ENCODE data around the gene BDNF.

The BDNF gene

DNA sequence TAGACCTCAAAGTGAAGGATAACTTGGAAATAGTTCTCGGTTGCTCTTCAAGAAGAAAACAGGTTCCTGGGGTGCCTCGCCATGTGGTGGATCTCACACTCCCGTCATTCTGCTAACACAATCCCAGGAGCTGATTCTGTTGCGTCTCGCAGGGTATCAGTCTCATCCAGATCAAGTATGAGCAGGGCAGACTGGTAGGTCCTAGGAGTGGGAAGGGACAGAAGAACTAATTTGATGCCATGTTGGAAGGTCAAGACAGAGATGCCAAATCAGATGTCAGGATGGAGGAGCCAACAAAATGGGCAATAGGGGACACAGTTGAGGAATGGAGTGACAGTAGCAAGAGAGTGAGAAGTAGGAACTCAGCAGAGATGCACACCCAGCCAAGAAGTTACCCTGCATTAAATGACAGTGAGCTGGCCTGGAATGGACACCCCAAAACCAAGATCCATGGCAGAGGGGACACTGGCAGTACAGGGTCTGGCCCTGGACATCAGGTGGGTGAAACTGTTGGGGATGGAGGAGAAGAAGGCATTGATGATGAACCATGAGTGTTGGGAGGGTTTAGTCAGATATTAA, 76.2 kb downstream of the BDNF start:
- DNase-seq, result no peak

GRCh38 chr11:27622541-27623300, 77.5 kb downstream of the BDNF start:
- no peak for DNase-seq

- DNase-seq, result no peak
These were observed 78.7 kb downstream of the BDNF start for GRCh38 chr11:27621405-27622161.

DNA sequence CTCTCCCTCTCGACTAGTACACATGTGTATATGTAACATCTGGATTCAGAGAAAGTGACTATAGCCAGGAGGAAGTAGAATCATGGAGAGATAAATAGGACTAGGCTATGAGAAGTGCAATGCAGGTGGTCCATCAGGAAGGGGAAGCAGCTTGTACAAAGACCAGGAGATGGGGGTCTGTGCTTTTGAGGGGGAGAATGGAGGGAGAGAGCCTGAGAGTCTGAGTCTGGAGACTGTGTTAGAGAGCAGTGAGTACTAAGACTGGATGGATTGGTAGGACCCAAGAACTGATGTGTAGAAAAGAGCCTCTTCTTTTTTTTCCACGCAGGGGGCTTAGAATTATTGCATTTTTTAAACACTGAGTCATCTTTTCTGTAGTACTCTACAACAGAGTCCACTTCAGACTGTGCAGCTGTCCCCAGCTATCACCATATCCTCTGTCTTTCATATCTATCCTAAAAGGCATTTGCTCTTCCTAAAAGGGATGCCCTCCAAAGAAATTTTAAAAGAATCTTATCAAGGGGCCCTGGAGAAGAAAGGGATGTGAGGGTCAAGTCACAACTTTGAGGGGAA, 80.4 kb downstream of the BDNF start:
- DNase-seq, result no peak

- DNase-seq, result no peak
These were observed 81.1 kb downstream of the BDNF start for GRCh38 chr11:27619039-27619574.

GRCh38 chr11:27618281-27618915, 81.9 kb downstream of the BDNF start:
- no peak for DNase-seq

DNA sequence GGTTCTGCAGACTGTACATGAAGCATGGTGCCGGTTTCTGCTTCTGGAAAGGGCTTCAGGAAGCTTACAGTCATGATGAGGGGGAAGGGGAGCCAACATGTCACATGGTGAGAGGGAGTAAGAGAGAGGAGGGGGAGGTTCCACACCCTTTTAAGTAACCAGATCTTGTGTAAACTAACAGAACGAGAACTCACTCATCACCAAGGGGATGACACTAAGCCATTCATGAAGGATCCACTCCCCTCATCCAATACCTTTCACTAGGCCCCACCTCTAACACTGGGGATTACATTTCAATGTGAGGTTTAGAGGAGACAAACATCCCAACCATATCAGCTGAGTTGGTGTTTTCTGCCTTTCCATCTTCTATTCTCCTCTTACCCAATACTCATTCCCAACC, 83.5 kb downstream of the BDNF start:
- no peak for DNase-seq

- no peak for DNase-seq
These were observed 84.4 kb downstream of the BDNF start for GRCh38 chr11:27615833-27616232.

DNA sequence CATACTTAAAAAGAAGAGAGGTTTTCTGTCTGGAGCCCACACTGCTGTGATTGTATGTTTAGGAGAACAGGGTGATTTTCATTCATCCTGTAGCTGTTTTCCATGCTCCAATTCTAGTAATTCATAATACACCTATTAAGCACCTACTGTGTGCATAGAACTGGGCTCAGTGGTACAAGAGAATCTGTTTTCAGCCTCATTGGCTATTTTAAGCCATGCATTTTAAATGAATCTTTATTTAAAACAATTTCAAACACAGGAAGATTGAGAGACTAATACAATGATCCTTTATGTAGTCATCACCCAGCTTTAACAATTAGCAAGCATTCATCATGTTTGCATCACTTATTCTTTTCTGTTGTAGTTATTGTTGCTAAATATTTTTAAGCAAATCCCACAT, 86.2 kb downstream of the BDNF start:
- DNase-seq, result no peak

DNA sequence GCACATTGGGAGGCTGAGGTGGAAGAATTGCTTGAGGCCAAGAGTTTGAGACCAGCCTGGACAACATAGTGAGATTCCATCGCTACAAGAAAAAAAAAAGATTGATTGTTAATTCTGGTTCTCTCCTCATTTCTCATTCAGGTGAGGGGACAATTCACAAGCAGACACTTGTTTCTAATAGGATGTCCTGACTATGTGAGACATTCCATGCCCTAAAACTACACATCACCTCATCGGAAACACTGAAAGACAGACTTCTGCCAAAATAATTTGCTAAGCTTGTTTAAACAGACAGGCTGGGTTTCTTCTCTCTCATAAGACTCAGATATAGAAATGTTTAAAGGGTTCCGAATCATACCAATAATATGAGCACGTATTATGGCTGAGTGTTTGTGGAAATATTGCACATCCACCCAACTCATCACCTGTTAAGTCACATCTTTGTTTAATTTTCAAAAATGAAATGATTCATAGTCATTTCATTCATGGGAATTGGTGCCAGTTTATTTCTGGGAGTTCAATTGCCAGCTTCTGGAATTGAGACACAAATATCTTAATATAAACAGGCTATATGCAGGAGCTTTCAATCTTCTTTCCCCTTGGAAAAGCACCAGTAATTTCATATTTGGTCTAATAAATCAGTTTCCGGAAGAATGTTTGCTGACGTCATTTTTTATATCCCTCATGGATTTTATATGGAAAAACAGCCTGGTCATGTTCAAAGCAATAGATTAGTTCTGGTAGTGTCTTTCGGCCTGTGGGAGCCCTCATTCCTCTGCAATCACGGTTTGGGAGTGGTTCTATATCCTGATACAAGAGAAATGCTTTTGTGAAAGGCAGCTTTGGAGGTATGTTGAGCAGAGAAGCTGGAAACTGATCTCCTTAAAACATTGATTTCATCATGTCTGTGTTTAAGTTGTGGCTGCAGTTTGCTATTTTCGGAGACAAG, 87.0 kb downstream of the BDNF start:
- no peak for DNase-seq

DNA sequence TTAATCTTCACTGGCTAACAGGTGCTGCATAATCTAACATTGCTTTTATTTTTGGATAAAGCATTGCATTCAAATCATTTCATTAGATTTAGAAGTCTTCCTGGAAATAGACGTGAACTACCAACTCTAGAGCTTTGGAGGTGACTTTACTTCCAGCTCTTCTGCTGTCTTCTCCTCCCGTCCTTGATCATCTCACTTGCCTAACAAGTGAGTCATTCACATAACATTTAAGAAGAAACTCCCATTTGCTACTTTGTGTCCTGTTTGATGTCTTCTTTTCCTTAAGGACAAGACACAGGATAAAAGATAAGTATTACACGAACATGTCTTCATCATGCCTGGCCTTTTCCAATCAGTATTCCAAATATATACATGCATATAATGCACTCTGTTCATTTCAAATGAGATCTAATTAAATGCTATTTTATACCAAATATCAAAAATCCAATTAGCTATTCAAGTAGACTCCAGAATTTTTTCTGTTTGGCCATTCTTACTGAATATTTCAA, 88.3 kb downstream of the BDNF start:
- no peak for DNase-seq

GRCh38 chr11:27611390-27611789, 88.9 kb downstream of the BDNF start:
- no peak for DNase-seq

- no peak for DNase-seq
These were observed 89.3 kb downstream of the BDNF start for GRCh38 chr11:27610946-27611345.

DNA sequence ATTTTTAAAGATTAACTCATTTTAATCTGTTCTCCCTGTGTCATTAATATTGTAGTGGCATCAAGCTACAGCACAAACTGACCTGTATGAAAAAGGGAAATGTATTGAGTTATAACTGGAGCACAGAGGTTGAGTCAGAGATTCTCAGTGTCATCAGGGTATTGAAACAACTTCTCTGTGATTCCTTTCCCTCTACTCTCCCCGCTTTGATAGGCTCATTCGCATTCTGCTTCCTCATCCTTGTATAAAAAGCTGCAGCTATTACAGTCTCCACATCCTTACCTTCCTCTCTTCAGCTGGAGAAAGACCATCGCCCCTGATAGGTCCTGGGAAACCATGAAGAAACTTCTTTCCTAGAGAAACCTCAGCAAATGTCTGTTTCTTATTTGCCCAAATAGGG, 90.0 kb downstream of the BDNF start:
- no peak for DNase-seq

DNA sequence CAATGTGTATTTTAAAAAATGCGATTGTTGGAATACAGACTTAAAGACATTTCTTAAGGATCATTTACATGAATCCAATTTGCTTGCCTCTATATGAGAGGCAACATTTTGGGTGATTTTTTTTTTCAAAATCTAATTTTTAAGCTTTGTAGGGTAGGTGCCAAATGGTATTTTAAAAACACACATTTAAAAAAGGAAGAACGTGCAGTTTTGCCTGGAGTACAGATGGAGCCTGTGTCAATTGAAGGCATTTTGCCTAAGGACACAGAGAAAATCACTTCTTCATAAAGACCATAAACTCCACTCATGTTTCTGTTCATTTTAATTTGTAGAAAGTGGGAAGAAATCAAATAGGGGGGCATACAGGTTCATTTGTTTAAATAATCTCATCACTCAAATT, 91.3 kb downstream of the BDNF start:
- no peak for DNase-seq

DNA sequence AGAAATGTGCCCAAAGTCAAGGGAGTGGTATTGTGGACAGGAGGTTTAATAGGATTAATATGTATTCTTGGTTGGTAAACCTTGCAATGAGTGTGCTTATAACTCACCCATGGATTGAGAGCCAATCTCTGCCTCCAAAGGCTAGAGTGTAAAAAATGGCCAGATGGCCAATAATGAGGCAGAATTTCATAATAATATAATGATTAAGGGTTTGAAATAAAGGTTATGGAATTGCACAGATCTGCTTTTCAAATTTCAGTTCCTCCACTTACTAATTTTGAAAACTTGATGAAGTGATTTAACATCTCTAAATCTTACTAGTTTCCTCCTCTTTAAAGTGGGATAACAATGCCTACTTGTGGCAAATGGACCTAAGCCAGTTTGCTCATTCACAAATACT, 94.8 kb downstream of the BDNF start:
- DNase-seq, result no peak

Measured in CD4-positive, alpha-beta T cell treated with Interferon gamma for 1 hour (primary cell).